Mesenchymal stem cell (in vitro differentiated cells and primary cell): ENCODE measurements around the gene ITPRIPL2.

Experiments
- DNase-seq: peaks from one replicate; pipeline ENCODE4 v3.0.0-alpha.2; 2013
- H2AFZ ChIP-seq: one replicate; pipeline ENCODE4 v1.6.1; 2013; ENCODE audit warnings: low read depth, mild to moderate bottlenecking, control low read depth, inconsistent platforms, low read length, moderate library complexity
- H2AK5ac ChIP-seq: 2 replicates; pipeline ENCODE4 v1.6.1; 2013; ENCODE audit warnings: low read length, moderate library complexity, mild to moderate bottlenecking, inconsistent platforms; ENCODE audit not compliant: severe bottlenecking
- H2BK120ac ChIP-seq: one replicate; pipeline ENCODE4 v1.6.1; 2013; ENCODE audit warnings: low read depth, mild to moderate bottlenecking, inconsistent platforms, low read length, moderate library complexity
- H2BK12ac ChIP-seq, 2 experiments: one replicate each; pipeline ENCODE4 v1.6.1; 2013; ENCODE audit warnings: inconsistent platforms in 2 of 2, low read length in 2 of 2, mild to moderate bottlenecking in 2 of 2, moderate library complexity in 2 of 2, control low read depth in 1 of 2
- H2BK15ac ChIP-seq: one replicate; pipeline ENCODE4 v1.6.1; 2013; ENCODE audit warnings: mild to moderate bottlenecking, low read depth, inconsistent platforms; ENCODE audit not compliant: poor library complexity, severe bottlenecking
- H2BK5ac ChIP-seq: 2 replicates; pipeline ENCODE4 v1.6.1; 2013; ENCODE audit warnings: low read depth, mild to moderate bottlenecking, low read length, control low read depth, inconsistent platforms; ENCODE audit not compliant: poor library complexity, severe bottlenecking
- H3K14ac ChIP-seq, 2 experiments: one replicate each; pipeline ENCODE4 v1.6.1; 2013; ENCODE audit warnings: inconsistent platforms in 2 of 2, low read length in 2 of 2, control low read depth in 1 of 2, mild to moderate bottlenecking in 1 of 2, moderate library complexity in 1 of 2
- H3K18ac ChIP-seq, 2 experiments: one replicate each; pipeline ENCODE4 v1.6.1; 2013; ENCODE audit warnings: inconsistent platforms in 2 of 2, low read length in 2 of 2, control low read depth in 1 of 2, low read depth in 1 of 2, mild to moderate bottlenecking in 1 of 2
- H3K23ac ChIP-seq, 2 experiments: one replicate each; pipeline ENCODE4 v1.6.1; 2013; ENCODE audit warnings: inconsistent platforms in 2 of 2, low read length in 2 of 2, mild to moderate bottlenecking in 2 of 2, moderate library complexity in 2 of 2, control low read depth in 1 of 2
- H3K27ac ChIP-seq: 2 replicates; pipeline ENCODE4 v1.5.1; 2013; ENCODE audit warnings: mild to moderate bottlenecking, moderate library complexity, low read length, control low read depth, inconsistent platforms; ENCODE audit not compliant: poor library complexity, severe bottlenecking
- H3K27me3 ChIP-seq, 2 experiments: 2 replicates each; pipeline versions ENCODE4 v1.6.1 to v1.7.0; 2013; ENCODE audit warnings: low read length in 2 of 2, mild to moderate bottlenecking in 2 of 2, moderate library complexity in 2 of 2, control low read depth in 1 of 2, inconsistent platforms in 1 of 2; ENCODE audit not compliant: control insufficient read depth in 1 of 2, insufficient read depth in 1 of 2
- H3K36me3 ChIP-seq, 2 experiments: 2 replicates each; pipeline versions ENCODE4 v1.6.1 to v1.7.0; 2013; ENCODE audit warnings: low read length in 2 of 2, control low read depth in 1 of 2, inconsistent platforms in 1 of 2, low read depth in 1 of 2, mild to moderate bottlenecking in 1 of 2; ENCODE audit not compliant: insufficient read depth in 2 of 2, control insufficient read depth in 1 of 2
- H3K4ac ChIP-seq, 2 experiments: one replicate each; pipeline ENCODE4 v1.6.1; 2013; ENCODE audit warnings: inconsistent platforms in 2 of 2, low read length in 2 of 2, mild to moderate bottlenecking in 2 of 2, moderate library complexity in 2 of 2, control low read depth in 1 of 2, low read depth in 1 of 2
- H3K4me1 ChIP-seq: 2 replicates; pipeline ENCODE4 v1.6.1; 2013; ENCODE audit warnings: low read depth, low read length, control low read depth; ENCODE audit not compliant: control insufficient read depth, insufficient read depth
- H3K4me2 ChIP-seq: 2 replicates; pipeline ENCODE4 v1.6.1; 2013; ENCODE audit warnings: low read length, mild to moderate bottlenecking, inconsistent platforms; ENCODE audit not compliant: poor library complexity, severe bottlenecking
- H3K4me3 ChIP-seq, 2 experiments: 2 replicates each; pipeline versions ENCODE4 v1.5.1 to v1.7.0; 2013; ENCODE audit warnings: low read length in 2 of 2, mild to moderate bottlenecking in 2 of 2, control low read depth in 1 of 2, low read depth in 1 of 2; ENCODE audit not compliant: insufficient read depth in 1 of 2
- H3K79me1 ChIP-seq: replicated peaks from 2 replicates; pipeline ENCODE4 v1.6.1; 2013; ENCODE audit warnings: mild to moderate bottlenecking, control low read depth, low read length, inconsistent platforms; ENCODE audit not compliant: poor library complexity, severe bottlenecking
- H3K9ac ChIP-seq: 2 replicates; pipeline ENCODE4 v1.7.0; 2013; ENCODE audit warnings: mild to moderate bottlenecking, low read length, moderate library complexity
- H3K9me3 ChIP-seq: 2 replicates; pipeline ENCODE4 v1.7.0; 2013; ENCODE audit warnings: mild to moderate bottlenecking, low read length; ENCODE audit not compliant: control insufficient read depth
- H4K8ac ChIP-seq: one replicate; pipeline ENCODE4 v1.6.1; 2013; ENCODE audit warnings: inconsistent platforms, mild to moderate bottlenecking, low read length, moderate library complexity
- H4K91ac ChIP-seq: one replicate; pipeline ENCODE4 v1.6.1; 2013; ENCODE audit warnings: mild to moderate bottlenecking, low read length, inconsistent platforms
- WGBS: methylation state at CpG from one replicate; pipeline ENCODE4 v1.1.7; 2013; ENCODE audit warnings: mixed read lengths; 5-methylcytosine and 5-hydroxymethylcytosine counted together

ITPRIPL2 gene

DNA sequence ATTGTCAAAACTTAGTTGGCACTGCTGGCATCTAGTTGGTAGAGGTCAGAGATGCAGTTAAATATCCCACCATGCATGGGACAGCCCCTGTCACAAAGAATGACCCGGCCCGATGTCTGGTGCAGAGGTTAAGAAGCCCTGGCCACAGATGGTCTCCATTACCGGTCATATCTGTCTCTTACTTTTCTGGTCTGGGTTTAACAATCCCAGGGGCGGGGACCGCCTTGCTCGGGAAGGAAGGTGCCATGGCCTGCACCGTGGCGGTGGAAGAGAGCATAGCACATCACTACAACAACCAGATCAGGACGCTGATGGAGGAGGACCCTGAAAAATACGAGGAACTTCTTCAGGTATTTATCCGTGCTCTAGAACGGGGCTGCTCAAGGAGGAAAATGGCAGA lies 38.3 kb upstream of the ITPRIPL2 start:
- no peak overlapping the region for H2AK5ac ChIP-seq
- H2BK5ac ChIP-seq, result no peak overlapping the region
- peaks cover 22 to 67% of the 10 kb centered on the region in 2 experiments for H3K36me3 ChIP-seq
- peaks cover 6% of the 10 kb centered on the region for H3K79me1 ChIP-seq
- H4K8ac ChIP-seq, result no peak overlapping the region
- no peaks in the 10 kb centered on the region for H3K4me1 ChIP-seq
- H2BK15ac ChIP-seq, result no peak overlapping the region
- H3K9ac ChIP-seq, result no peak overlapping the region
- H3K18ac ChIP-seq, result no peak overlapping the region
- no peak overlapping the region for H3K14ac ChIP-seq
- DNase-seq, result no peak
- no peak overlapping the region for H4K91ac ChIP-seq
- H3K23ac ChIP-seq, result no peak overlapping the region
- no peak overlapping the region for H3K27ac ChIP-seq
- H3K4me2 ChIP-seq, result no peak overlapping the region
- no peaks in the 10 kb centered on the region for H3K9me3 ChIP-seq
- H3K27me3 ChIP-seq, result no peaks in the 10 kb centered on the region
- no peak overlapping the region for H3K4ac ChIP-seq
- no peak overlapping the region for H2AFZ ChIP-seq
- no peak overlapping the region for H2BK12ac ChIP-seq
- H3K4me3 ChIP-seq, result no peak overlapping the region
- 95% methylated on average over 12 of the region's 12 CpGs for WGBS
- H2BK120ac ChIP-seq, result no peak overlapping the region

DNA sequence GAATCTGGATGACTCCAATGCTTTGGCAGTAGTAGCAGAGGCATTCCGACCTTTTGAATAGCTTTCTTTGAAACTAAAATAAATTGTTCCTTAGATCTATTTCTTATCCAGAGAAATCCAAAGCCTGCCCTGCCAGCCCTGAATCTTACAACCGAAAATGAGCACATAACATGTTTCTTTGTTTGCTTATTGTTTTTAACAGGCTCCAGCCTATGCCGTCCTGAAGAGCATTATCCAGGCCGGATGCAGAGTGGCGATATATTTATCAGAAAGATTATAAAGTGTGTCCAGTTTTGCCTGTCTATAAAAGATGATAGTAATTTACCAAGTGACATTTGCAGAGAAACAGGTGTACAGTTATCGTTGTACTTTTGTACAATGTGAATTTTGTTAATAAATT lies 35.9 kb upstream of the ITPRIPL2 start:
- no peak overlapping the region for H2BK12ac ChIP-seq
- no peak overlapping the region for H4K8ac ChIP-seq
- H3K4me3 ChIP-seq, result no peak overlapping the region
- H3K18ac ChIP-seq, result no peak overlapping the region
- no peak overlapping the region for H3K4ac ChIP-seq
- H4K91ac ChIP-seq, result no peak overlapping the region
- no peak overlapping the region for H3K14ac ChIP-seq
- no peak overlapping the region for H2AK5ac ChIP-seq
- H3K4me1 ChIP-seq, result no peaks in the 10 kb centered on the region
- H3K4me2 ChIP-seq, result no peak overlapping the region
- 96% methylated on average over 6 of the region's 6 CpGs for WGBS
- no peak overlapping the region for H2BK15ac ChIP-seq
- no peak for DNase-seq
- no peak overlapping the region for H2AFZ ChIP-seq
- H3K9ac ChIP-seq, result no peak overlapping the region
- H3K27me3 ChIP-seq, result no peaks in the 10 kb centered on the region
- H3K27ac ChIP-seq, result no peak overlapping the region
- H2BK120ac ChIP-seq, result no peak overlapping the region
- peaks cover 4% of the 10 kb centered on the region for H3K79me1 ChIP-seq
- H3K23ac ChIP-seq, result no peak overlapping the region
- H2BK5ac ChIP-seq, result no peak overlapping the region
- no peaks in the 10 kb centered on the region for H3K9me3 ChIP-seq
- peaks cover 19 to 69% of the 10 kb centered on the region in 2 experiments for H3K36me3 ChIP-seq

DNA sequence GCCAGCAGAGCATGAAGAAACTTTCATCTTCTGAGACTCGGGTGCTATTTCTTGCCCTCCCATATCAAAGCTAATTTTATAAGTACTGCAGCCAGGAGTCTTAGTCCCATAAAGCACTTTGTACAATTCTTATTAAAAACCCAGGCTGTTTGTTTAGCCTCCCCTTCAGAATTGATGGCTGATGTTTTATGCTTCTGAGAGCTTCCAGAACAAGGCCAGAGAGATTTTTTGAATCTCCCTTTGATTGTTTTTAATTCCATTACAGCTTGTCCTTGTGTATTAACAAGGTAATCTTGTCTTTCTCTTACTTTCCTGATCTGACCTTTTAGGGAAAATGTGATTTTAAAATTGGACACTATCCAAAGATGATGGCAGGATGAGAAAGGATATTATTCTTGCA lies 30.1 kb upstream of the ITPRIPL2 start:
- no peak overlapping the region for H2AFZ ChIP-seq
- no peak overlapping the region for H3K4me2 ChIP-seq
- H3K14ac ChIP-seq, result no peak overlapping the region
- no peak for DNase-seq
- no peak overlapping the region for H3K27ac ChIP-seq
- H3K4me1 ChIP-seq, result peaks cover 4% of the 10 kb centered on the region
- H3K4ac ChIP-seq, result no peak overlapping the region
- H2BK120ac ChIP-seq, result no peak overlapping the region
- no peak overlapping the region for H3K4me3 ChIP-seq
- H3K23ac ChIP-seq, result no peak overlapping the region
- H3K18ac ChIP-seq, result no peak overlapping the region
- H3K79me1 ChIP-seq, result no peaks in the 10 kb centered on the region
- no peaks in the 10 kb centered on the region for H3K27me3 ChIP-seq
- 88% methylated on average over 1 of the region's 1 CpG for whole genome bisulfite sequencing
- no peak overlapping the region for H4K8ac ChIP-seq
- H2BK15ac ChIP-seq, result no peak overlapping the region
- peaks cover 3 to 28% of the 10 kb centered on the region in 2 experiments for H3K36me3 ChIP-seq
- H2BK12ac ChIP-seq, result no peak overlapping the region
- no peak overlapping the region for H2BK5ac ChIP-seq
- no peak overlapping the region for H4K91ac ChIP-seq
- H3K9me3 ChIP-seq, result no peaks in the 10 kb centered on the region
- no peak overlapping the region for H2AK5ac ChIP-seq
- no peak overlapping the region for H3K9ac ChIP-seq

DNA sequence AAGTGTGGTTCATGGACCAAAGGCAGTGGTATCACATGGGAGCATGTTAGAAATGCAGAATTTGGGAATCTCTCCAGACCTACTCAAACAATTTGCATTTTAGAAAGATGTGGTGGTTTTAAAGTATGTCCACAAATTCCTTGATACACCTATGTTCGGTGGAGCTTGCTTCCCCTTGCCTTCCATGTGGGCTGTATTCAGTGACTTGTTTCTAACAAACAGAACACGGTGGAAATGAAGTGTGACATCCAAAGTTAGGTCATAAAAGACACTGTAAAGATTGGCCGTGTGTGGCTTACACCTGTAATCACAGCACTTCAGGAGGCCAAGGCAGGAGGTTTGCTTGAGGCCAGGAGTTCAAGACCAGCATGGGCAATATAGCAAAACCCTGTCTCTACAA lies 29.6 kb upstream of the ITPRIPL2 start:
- Histone ChIP-seq H3K4ac (no peak overlapping the region), H3K4me2 (no peak overlapping the region), H2BK12ac (no peak overlapping the region), H2AK5ac (no peak overlapping the region), H3K4me3 (no peak overlapping the region), H4K91ac (no peak overlapping the region), H3K14ac (no peak overlapping the region), H3K27me3 (no peaks in the 10 kb centered on the region), H3K27ac (no peak overlapping the region), H3K79me1 (no peaks in the 10 kb centered on the region), H2BK5ac (no peak overlapping the region), H2BK120ac (no peak overlapping the region), H4K8ac (no peak overlapping the region), H3K4me1 (peaks cover 4% of the 10 kb centered on the region), H3K18ac (no peak overlapping the region), H2AFZ (no peak overlapping the region), H3K36me3 (peaks cover 0 to 23% of the 10 kb centered on the region in 2 experiments), H3K9me3 (no peaks in the 10 kb centered on the region), H3K23ac (no peak overlapping the region), H2BK15ac (no peak overlapping the region), H3K9ac (no peak overlapping the region)
- WGBS, result 93% methylated on average over 3 of the region's 3 CpGs
- no peak for DNase-seq
